ENCODE measurements around the gene ZMAT2. TPM values are rescaled to one million over a fixed set of nuclear protein-coding genes. Genes with fewer than 3 reads are reported as not detected.
"Not testable (repeated sequence)": the region's sequence is repeated elsewhere in the genome, so short reads cannot be mapped to it uniquely, and the experiment has no call there.

The ZMAT2 gene
- total RNA-seq, 1 donor from 2014 or later = 47.1 TPM

DNA sequence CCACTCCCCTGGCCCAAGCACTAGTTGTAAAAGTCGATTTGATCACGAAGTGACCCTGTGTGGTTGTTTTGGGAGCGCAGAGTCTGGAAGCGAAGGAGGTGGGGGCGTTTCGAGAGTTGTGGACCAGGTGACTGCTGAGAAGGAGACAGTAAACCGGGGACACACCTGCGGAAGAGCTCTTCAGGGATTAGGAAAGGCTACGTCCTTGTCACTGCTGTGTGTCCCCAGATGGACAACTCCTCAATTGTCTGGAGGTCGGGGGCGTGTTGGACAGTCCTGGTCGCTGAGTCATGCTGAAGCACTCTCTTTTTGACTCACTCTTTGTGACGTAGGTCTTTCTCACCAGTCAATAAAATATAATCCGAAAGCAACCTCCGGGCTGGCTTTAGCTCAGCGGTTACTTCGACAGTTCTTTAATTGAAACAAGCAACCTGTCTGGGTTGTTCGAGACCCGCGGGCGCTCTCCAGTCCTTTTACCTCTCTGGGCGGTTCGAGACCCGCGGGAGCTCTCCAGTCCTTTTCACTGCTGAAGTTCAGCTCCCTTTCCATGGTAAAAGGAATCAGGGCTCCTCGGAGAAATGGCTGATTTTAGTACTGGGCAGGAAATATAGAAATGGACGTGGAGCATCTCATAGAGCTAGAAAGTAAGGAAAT is 10.8 kb downstream of the ZMAT2 start:
- DNase-seq = peak; percentile 25

DNA sequence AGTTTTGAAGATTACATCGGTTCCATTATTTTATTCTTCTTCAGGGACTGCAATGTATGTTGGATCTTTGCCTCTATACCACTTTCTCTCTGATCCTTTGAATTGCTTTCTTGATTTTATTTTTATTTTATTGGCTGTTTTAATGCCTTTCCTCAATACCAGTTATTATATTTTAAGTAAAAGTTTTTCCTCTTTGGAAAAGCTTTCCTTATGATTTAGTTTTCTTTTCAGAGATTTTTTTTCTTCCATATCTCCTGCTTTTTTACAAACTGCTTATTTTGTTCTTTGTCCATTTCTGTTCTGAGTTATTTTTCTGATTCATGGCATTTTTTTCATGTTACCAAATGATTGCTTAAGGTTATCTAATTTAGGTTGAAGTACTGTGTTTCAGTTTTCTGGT is 11.5 kb downstream of the ZMAT2 start:
- no peak for DNase-seq

DNA sequence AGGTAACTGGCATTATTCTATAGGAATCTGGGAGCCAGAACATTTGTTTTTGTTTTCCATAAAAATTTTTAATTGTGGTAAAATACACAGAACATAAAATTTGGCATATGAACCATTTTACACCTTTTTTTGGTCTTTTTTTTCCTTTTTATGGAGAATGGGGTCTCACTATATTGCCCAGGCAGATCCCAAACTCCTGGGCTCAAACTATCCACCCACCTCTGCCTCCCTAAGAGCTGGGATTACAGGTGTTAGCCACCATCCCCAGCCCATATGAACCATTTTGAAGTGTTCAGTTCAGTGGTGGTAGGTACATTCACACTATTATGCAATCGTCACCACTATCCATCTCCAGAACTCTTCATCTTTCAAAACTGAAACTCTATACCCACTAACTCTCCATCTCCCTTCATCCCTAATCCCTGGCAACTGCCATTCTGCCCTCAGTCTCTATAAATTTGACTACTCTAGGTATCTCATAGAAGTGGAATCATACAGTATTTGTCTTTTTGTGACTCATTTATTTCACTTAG is 13.4 kb downstream of the ZMAT2 start:
- no peak for DNase-seq

DNA sequence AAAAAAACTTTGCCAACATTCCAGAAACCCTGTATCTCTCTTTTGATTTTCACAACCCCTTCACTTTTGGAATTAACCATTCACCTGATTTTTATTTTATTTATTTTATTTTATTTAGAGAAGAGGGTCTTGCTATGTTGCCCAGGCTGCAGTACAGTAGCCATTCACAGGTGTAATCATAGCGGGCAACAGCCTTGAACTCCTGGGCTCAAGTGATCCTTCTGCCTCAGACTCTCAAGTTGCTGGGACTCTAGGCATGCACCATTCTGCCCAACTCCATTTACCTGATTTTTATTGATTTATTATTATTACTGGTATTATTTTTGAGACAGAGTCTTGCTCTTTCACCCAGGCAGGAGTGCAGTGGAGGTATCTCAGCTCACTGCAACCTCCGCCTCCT is 16.0 kb downstream of the ZMAT2 start:
- not testable (repeated sequence) for DNase-seq

DNA sequence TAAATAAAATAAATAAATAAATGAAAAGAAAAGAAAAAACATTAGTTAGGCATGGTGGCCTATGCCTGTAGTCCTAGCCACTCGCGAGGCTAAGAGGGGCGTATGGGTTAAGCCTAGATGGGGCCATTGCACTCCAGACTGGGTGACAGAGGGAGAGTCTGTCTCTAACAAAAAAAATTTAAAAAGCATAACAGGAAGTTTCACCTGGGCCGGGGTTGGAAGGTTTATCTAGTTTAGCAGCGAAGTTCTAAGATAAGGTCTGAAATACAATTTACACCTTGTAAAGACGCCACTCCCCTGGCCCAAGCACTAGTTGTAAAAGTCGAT is 18.0 kb downstream of the ZMAT2 start:
- no peak for DNase-seq

DNA sequence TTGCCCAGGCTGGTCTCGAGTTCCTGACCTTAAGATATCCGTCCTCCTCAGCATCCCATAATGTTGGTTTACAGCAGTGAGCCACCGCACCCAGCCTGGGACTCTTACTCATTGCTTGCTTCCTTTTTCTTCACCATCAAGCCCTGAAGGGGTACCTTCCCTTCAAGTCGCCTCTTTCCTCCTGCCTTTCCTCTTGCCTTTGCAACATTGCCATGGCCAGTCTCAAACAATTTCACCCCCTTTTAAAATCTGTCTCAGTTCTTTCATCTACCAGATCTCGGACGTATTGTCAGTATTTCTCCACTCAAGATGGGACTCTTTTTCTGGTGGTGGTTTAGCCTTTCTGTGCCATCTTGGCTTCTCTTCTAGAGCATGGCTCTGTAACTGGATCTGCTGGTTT is 20.5 kb downstream of the ZMAT2 start:
- not testable (repeated sequence) for DNase-seq

DNA sequence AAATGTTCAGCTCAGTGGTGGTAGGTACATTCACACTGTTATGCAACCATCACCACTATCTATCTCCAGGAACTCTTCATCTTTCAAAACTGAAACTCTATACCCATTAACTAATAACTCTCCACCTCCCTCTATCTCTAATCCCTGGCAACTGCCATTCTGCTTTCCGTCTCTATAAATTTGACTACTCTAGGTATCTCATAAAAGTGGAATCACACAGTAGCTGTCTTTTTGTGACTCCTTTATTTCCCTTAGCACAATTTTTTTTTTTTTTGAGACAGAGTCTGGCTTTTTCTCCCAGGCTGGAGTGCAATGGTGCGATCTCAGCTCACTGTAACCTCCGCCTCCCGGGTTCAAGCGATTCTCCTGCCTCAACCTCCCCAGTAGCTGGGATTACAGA is 21.1 kb downstream of the ZMAT2 start:
- not testable (repeated sequence) for DNase-seq

DNA sequence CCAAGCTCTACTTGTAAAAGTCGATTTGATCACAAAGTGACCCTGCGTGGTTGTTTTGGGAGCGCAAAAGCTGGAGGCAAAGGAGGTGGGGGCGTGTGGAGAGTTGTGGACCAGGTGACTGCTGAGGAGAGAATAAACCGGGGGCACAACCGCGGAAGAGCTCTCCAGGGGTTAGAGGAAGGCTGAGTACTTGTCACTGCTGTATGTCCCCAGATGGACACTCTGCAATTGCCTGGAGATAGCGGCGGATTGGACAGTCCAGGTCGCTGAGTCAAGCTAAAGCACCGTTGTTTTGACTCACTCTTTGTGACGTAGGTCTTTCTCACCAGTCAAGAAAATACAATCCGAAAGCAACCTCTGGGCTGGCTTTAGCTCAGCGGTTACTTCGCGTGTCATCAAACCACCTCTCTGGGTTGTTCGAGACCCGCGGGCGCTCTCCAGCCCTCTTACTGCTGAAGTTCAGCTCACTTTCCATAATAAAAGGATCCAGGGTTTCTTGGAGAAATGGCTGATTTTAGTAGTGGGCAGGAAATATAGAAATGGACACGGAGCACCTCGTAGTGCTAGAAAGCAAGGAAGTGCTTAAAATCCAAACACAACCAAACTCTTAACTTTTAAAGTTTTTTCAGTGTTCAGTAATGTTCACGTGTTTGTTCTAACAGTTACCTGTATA is 25.7 kb downstream of the ZMAT2 start:
- DNase-seq = no peak

DNA sequence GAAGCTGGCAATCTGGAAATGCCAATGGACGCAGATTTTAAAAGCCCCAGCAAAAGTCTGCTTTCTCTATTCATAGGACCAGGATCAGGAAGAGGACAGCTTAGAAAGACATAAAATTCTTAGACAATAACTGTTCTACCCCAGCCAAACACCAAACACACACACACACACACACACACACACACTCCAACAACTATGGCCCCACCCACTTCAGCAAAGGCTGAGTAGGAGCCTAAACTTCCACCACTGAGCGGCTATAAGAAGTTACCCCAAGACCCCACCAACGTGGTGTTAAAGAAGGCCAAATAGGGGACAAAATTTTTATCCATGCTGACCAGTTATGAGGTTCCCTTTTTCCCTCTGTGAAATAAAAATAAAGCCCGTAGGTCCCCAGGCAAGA is 32.9 kb downstream of the ZMAT2 start:
- no peak for DNase-seq

DNA sequence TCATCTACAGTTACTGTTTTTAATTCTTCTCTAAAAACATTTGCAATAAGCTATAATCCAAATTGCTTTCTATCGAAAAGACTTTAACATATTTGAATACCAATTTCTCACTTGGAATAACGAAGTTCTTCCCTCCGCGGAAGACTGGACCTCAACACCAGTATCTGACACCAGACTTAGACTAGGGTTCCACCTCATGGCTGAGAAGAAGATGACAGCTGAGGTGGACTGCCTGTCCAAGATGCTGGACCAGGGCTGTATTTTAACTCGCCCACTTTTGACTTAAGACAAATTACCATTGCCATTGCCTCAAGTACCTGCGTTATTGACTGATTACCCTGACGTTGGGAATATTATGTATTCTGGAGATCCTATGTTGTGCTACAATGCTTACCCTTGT is 34.1 kb downstream of the ZMAT2 start:
- no peak for DNase-seq

DNA sequence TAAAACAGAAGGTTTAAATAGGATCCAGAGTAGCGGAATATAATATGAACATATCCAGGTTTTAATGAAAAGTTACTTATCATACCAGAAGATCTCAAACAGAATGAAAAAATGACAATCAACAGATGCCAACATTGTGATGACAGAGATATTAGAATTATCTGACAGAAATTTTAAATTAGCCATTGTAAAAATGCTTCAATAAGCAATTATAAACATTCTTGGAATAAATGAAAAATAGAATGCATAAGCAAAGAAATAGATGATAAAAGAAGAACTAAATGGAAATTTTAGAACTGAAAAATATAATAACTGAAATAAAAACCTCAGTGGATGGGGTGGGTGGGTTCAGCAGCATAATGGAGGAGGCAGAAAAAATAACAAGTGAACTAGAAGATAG is 37.2 kb downstream of the ZMAT2 start:
- DNase-seq = no peak

DNA sequence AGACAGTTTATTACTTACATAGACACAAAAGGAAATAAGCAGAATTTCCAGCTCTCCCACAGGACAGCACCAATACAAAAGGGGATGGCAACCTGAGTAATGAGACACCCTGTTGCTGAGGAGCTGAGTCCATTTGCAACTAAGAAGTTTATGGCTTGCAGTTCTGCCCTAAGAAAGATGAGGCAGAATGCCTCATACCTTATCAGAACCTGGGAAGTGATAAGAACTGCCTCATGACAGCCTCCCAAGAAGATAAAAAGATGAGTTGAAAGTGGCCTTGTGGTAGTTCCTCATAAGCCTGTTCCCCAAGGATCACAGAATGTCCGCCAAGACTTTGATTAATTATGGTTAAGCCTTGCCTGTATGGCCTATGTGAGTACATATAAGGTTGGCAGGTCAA is 41.7 kb downstream of the ZMAT2 start:
- no peak for DNase-seq

DNA sequence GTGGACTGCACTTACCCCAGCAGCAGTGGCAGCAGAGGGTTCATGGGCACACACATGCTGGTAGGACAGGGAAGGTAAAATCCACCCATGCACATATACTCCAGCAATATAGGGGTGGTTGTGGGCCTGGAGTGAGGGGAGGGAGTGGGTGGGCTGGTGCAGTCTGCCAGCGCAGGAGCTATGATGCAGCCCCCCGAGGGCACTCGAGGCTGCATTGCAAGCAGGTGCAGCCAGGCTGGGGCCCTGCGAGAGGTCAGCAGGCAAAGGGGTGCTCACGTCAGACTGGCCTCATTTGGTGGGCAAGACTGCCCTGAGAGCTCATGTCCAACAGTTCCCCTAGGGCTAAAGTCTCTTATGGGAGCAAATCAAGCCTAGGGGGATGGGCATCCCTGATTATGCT is 53.3 kb downstream of the ZMAT2 start:
- DNase-seq = no peak

Small RNAs within 50 kb of the gene (small RNA-seq; reads per million reads assigned to genes)
- gene VTRNA1-1 = 1.5 reads per million, percentile 81 among the genes with 10 or more reads in this experiment
- not detected for gene VTRNA1-2
- gene VTRNA1-3 = not detected

Other genes starting within 250 kb of the ZMAT2 start
- not detected for gene EIF4EBP3, start 152.8 kb upstream of the ZMAT2 start, total RNA-seq
- 17.0 TPM for gene SRA1, start 143.0 kb upstream of the ZMAT2 start, total RNA-seq
- 24.5 TPM for gene APBB3, start 135.8 kb upstream of the ZMAT2 start, total RNA-seq
- gene SLC35A4, start 135.6 kb upstream of the ZMAT2 start, total RNA-seq = 3.7 TPM
- 15.4 TPM for gene CD14, start 67.3 kb upstream of the ZMAT2 start, total RNA-seq
- gene TMCO6, start 61.0 kb upstream of the ZMAT2 start, total RNA-seq = 7.5 TPM
- gene NDUFA2, start 52.8 kb upstream of the ZMAT2 start, total RNA-seq = 27.8 TPM
- 55.7 TPM for gene IK, start 52.6 kb upstream of the ZMAT2 start, total RNA-seq
- gene WDR55, start 35.5 kb upstream of the ZMAT2 start, total RNA-seq = 14.2 TPM
- gene DND1, start 26.9 kb upstream of the ZMAT2 start, total RNA-seq = 0.31 TPM
- 70.7 TPM for gene HARS1, start 9.1 kb upstream of the ZMAT2 start, total RNA-seq
- 31.0 TPM for gene HARS2, start 9.0 kb upstream of the ZMAT2 start, total RNA-seq
- 6.6 TPM for gene PCDHA1, start 85.7 kb downstream of the ZMAT2 start, total RNA-seq
- gene PCDHA2, start 94.4 kb downstream of the ZMAT2 start, total RNA-seq = 11.5 TPM
- gene PCDHA3, start 100.6 kb downstream of the ZMAT2 start, total RNA-seq = 21.2 TPM
- gene PCDHA4, start 106.6 kb downstream of the ZMAT2 start, total RNA-seq = 18.6 TPM
- 13.1 TPM for gene PCDHA5, start 121.2 kb downstream of the ZMAT2 start, total RNA-seq
- 24.8 TPM for gene PCDHA6, start 127.5 kb downstream of the ZMAT2 start, total RNA-seq
- gene PCDHA7, start 133.8 kb downstream of the ZMAT2 start, total RNA-seq = 18.1 TPM
- gene PCDHA8, start 140.7 kb downstream of the ZMAT2 start, total RNA-seq = 11.1 TPM
- 18.6 TPM for gene PCDHA9, start 147.9 kb downstream of the ZMAT2 start, total RNA-seq
- 20.3 TPM for gene PCDHA10, start 155.4 kb downstream of the ZMAT2 start, total RNA-seq
- 38.8 TPM for gene PCDHA11, start 168.5 kb downstream of the ZMAT2 start, total RNA-seq
- 19.8 TPM for gene PCDHA12, start 174.9 kb downstream of the ZMAT2 start, total RNA-seq
- gene PCDHA13, start 181.7 kb downstream of the ZMAT2 start, total RNA-seq = 20.9 TPM
- gene PCDHAC1, start 225.9 kb downstream of the ZMAT2 start, total RNA-seq = 74.1 TPM